ENCODE measurements around the gene SLC49A4. TPM values are rescaled to one million over a fixed set of nuclear protein-coding genes. Genes with fewer than 3 reads are reported as not detected.

The SLC49A4 gene
- polyA plus RNA-seq, 1 experiment, result 16.4 TPM

GRCh38 chr3:122875547-122876127, 80.8 kb downstream of the SLC49A4 start:
- no peaks in the 10 kb centered on the region for H3K9me3 ChIP-seq (ENCODE audit: control insufficient read depth, insufficient read depth, low read length)
- POLR2A ChIA-PET, result no interaction called here
- no peak for DNase-seq (ENCODE audit: low read depth, low spot score)
- no peak for TF ChIP-seq CTCF (IDR thresholded peaks at IDR 0.05; ENCODE audit: low read depth, low read length)
- no peak overlapping the region for H3K4me3 ChIP-seq (ENCODE audit: low read depth, low read length)
- CTCF ChIA-PET, result no interaction called here
- no peak overlapping the region for H3K27ac ChIP-seq (ENCODE audit: low read depth, low read length)
- H3K27me3 ChIP-seq (ENCODE audit: control insufficient read depth, insufficient read depth, low read length), result no peaks in the 10 kb centered on the region

GRCh38 chr3:122880173-122880572, 85.3 kb downstream of the SLC49A4 start:
- no peak overlapping the region for H3K4me3 ChIP-seq (ENCODE audit: low read depth, low read length)
- ChIA-PET CTCF (no interaction called here), POLR2A (no interaction called here)
- H3K27me3 ChIP-seq (ENCODE audit: control insufficient read depth, insufficient read depth, low read length), result no peaks in the 10 kb centered on the region
- no peak for TF ChIP-seq CTCF (IDR thresholded peaks at IDR 0.05; ENCODE audit: low read depth, low read length)
- H3K9me3 ChIP-seq (ENCODE audit: control insufficient read depth, insufficient read depth, low read length), result no peaks in the 10 kb centered on the region
- DNase-seq (ENCODE audit: low read depth, low spot score), result no peak
- H3K27ac ChIP-seq (ENCODE audit: low read depth, low read length), result no peak overlapping the region

GRCh38 chr3:122880624-122881023, 85.8 kb downstream of the SLC49A4 start:
- POLR2A ChIA-PET, result no interaction called here

GRCh38 chr3:122882361-122882947, 87.6 kb downstream of the SLC49A4 start:
- Histone ChIP-seq H3K9me3 (ENCODE audit: control insufficient read depth, insufficient read depth, low read length) (no peaks in the 10 kb centered on the region), H3K27ac (ENCODE audit: low read depth, low read length) (no peak overlapping the region), H3K4me3 (ENCODE audit: low read depth, low read length) (no peak overlapping the region), H3K27me3 (ENCODE audit: control insufficient read depth, insufficient read depth, low read length) (no peaks in the 10 kb centered on the region)
- no peak for TF ChIP-seq CTCF (IDR thresholded peaks at IDR 0.05; ENCODE audit: low read depth, low read length)
- ChIA-PET POLR2A (no interaction called here), CTCF (no interaction called here)
- no peak for DNase-seq (ENCODE audit: low read depth, low spot score)

More at GRCh38 chr3:122880624-122881023, 85.8 kb downstream of the SLC49A4 start:
- CTCF ChIA-PET, result no interaction called here
- H3K9me3 ChIP-seq (ENCODE audit: control insufficient read depth, insufficient read depth, low read length), result no peaks in the 10 kb centered on the region
- DNase-seq (ENCODE audit: low read depth, low spot score), result no peak
- H3K4me3 ChIP-seq (ENCODE audit: low read depth, low read length), result no peak overlapping the region
- H3K27me3 ChIP-seq (ENCODE audit: control insufficient read depth, insufficient read depth, low read length), result no peaks in the 10 kb centered on the region
- TF ChIP-seq CTCF (IDR thresholded peaks at IDR 0.05; ENCODE audit: low read depth, low read length), result no peak
- no peak overlapping the region for H3K27ac ChIP-seq (ENCODE audit: low read depth, low read length)

- no peak for DNase-seq (ENCODE audit: low read depth, low spot score)
- Histone ChIP-seq H3K4me3 (ENCODE audit: low read depth, low read length) (no peak overlapping the region), H3K27me3 (ENCODE audit: control insufficient read depth, insufficient read depth, low read length) (peaks cover 5% of the 10 kb centered on the region), H3K9me3 (ENCODE audit: control insufficient read depth, insufficient read depth, low read length) (no peaks in the 10 kb centered on the region), H3K27ac (ENCODE audit: low read depth, low read length) (no peak overlapping the region)
- ChIA-PET CTCF (no interaction called here), POLR2A (no interaction called here)
- no peak for TF ChIP-seq CTCF (IDR thresholded peaks at IDR 0.05; ENCODE audit: low read depth, low read length)
Observed at GRCh38 chr3:122886251-122886650, 91.4 kb downstream of the SLC49A4 start.

Measured in AG04450 (cell line).